ENCODE measurements around the gene PKMYT1. TPM values are rescaled to one million over a fixed set of nuclear protein-coding genes. Genes with fewer than 3 reads are reported as not detected.
A peak's percentile ranks its signal among the peaks of the same experiment; 100 is the strongest.

PKMYT1 gene
- total and polyA plus RNA-seq, 2 of the 4 experiments (the other 2 are of a cell fraction): 1.8 to 14.9 TPM

DNA sequence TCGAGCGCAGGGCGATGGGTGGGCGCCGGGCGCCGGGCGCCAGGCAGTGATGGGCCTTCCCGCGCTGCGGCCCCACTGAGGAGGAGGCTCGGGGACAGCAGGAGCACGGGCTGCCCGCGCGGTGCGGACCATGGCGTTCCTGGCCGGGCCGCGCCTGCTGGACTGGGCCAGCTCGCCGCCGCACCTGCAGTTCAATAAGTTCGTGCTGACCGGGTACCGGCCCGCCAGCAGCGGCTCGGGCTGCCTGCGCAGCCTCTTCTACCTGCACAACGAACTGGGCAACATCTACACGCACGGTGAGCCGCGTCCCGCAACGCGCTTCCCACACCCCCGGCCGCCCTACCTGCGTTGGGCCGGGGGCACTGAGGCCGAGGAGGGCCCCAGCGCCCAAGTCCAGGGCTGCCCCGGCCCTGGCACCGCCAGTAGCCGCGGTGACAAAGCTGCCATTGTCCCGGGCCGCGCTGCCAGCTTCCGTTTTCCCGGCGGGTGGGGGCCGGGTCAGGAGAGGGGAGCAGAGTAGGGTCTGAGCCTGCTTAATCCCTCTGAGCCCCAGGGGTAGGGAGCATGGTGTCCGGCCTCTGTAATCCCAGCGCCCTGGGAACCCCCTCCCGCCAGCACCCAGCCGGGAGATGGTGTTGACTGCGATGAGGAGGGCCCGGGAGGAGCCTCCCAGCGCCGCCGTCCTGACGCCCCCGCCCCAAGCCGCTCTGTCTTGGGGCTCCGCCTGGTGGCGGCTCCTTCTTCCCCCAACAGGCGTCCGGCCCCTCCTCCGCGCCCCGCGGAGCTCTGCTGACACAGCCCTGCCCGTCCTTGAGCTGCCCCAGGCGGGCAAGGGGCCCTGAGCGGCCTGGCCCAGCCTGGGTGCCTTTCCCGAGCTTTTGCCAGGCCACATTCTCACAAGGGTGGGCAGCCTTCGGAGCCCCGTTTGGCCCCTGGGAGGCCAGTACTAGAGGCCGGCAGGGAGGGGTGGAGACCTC is 10.4 kb downstream of the PKMYT1 start (continued):
- TF ChIP-seq, protein P1, sequence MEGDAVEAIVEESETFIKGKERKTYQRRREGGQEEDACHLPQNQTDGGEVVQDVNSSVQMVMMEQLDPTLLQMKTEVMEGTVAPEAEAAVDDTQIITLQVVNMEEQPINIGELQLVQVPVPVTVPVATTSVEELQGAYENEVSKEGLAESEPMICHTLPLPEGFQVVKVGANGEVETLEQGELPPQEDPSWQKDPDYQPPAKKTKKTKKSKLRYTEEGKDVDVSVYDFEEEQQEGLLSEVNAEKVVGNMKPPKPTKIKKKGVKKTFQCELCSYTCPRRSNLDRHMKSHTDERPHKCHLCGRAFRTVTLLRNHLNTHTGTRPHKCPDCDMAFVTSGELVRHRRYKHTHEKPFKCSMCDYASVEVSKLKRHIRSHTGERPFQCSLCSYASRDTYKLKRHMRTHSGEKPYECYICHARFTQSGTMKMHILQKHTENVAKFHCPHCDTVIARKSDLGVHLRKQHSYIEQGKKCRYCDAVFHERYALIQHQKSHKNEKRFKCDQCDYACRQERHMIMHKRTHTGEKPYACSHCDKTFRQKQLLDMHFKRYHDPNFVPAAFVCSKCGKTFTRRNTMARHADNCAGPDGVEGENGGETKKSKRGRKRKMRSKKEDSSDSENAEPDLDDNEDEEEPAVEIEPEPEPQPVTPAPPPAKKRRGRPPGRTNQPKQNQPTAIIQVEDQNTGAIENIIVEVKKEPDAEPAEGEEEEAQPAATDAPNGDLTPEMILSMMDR (conservative IDR thresholded peaks at IDR 0.05; ENCODE audit: low read depth, low read length): peak; percentile 55
- TF ChIP-seq CEBPB (IDR thresholded peaks at IDR 0.05; ENCODE audit: low read depth, low read length): no peak
- no peak for TF ChIP-seq RCOR1 (IDR thresholded peaks at IDR 0.05; ENCODE audit: insufficient replicate concordance, low read length)
- TF ChIP-seq POLR2A (IDR thresholded peaks at IDR 0.05; ENCODE audit: low read depth, low read length): no peak
